Measurements from ENCODE around the gene LRRC70.

The LRRC70 gene

DNA sequence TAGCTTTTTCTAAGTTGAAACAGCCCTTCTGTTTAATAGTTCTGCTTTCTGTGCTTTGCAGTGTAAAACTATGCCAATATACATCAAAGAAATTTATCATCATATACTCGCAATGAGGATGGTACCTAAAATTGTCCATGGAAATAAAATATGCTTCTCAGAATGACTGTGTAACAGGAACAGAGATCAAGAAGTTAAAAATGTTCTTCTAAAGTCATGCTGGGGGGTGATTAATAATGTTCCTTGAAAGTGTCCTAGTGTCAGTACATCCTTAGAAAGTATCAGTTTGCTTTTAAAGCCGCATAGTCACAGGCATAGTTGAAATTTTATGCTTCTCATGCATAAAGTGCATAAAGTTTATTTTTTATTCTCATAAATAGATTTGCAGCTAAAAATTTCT is 4.0 kb upstream of the LRRC70 start:
- DNase-seq (ENCODE audit: low read depth in 2 of 2), result no peak

DNA sequence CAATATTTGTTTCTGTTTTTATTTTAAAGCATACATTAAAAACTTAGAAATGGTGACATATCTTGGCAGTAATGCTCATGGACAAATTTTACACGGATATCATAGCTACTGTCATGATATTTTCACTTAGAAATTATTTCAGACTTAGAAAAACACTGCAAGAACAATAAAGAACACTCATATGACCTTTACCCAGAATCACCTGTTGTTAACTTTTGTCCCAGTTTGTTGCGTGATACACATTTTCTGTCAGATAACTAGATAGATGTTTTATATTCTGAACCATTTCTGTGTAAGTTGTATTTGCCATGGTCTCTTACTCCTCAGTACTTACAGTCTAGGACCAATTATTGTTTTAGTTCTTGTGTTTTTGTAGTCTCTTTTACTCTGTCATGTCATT is 3.6 kb upstream of the LRRC70 start:
- no peak for DNase-seq (ENCODE audit: low read depth in 2 of 2)

DNA sequence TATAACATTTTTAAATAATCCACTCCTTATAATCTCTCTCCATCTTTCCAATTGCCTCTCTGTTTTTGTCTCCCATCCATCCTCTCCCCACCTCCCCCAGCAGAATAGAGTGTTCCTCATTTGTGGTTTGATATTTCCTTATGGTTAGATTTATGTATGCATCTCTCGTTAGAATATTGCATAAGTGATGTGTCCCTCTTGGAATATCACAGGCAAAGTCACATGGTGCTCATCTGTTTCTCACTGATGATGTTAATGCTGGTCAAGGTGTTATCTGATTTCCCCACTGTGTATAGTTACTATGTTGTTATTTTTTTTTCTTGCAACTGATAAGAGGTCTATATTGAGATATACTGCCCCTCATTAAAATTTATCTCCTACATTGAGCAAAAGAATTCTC is 3.1 kb upstream of the LRRC70 start:
- DNase-seq (ENCODE audit: low read depth in 2 of 2), result no peak

DNA sequence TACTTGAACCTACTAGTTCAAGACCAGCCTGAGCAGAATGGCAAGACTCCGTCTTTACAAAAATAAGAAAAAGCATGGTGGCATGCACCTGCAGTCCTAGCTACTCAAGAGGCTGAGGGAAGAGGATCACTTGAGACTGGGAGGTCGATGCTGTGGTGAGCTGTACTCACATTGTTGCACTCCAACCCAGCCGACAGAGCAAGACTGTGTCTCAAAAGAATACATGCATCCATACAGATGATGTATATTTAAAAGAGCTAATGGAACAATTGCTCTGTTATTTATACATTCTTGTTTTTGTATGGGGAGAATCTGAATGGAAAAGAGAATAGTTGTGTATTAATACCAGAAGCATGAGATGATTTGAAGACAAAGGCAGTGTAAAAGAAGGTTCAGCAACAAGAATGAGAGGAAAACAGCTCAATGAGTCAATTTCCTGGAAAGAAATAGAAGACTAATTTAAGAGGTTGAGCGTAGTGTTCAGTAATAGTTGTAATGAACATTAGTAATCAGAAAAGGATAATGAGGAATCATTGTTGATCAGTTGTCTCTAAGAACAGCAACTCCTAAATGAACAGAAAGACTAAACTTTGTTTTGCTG is 1.9 kb upstream of the LRRC70 start:
- no peak for DNase-seq (ENCODE audit: low read depth in 2 of 2)

DNA sequence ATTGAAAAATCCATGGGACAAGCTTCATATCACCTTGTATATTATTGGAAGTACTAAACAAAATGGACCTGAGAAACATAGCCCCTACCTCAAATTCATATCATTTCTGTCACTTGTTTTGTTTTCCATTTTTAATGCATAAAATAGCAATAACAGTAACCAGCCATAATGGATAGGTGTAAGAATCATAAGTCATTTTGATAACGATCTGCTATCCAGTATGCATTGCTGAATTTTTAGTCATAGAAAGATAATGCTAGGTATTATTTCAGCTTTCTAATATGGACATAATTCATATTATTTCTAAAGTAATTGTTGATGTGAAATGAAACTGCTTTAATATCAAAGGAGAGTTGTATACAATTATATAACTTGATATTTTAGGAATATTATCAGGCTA is 1.1 kb upstream of the LRRC70 start:
- no peak for DNase-seq (ENCODE audit: low read depth in 2 of 2)

DNA sequence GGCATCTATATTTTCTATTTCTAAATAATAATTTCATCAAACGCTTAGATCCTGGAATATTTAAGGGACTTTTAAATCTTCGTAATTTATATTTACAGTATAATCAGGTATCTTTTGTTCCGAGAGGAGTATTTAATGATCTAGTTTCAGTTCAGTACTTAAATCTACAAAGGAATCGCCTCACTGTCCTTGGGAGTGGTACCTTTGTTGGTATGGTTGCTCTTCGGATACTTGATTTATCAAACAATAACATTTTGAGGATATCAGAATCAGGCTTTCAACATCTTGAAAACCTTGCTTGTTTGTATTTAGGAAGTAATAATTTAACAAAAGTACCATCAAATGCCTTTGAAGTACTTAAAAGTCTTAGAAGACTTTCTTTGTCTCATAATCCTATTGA is 1.1 kb downstream of the LRRC70 start:
- DNase-seq (ENCODE audit: low read depth in 2 of 2), result no peak

DNA sequence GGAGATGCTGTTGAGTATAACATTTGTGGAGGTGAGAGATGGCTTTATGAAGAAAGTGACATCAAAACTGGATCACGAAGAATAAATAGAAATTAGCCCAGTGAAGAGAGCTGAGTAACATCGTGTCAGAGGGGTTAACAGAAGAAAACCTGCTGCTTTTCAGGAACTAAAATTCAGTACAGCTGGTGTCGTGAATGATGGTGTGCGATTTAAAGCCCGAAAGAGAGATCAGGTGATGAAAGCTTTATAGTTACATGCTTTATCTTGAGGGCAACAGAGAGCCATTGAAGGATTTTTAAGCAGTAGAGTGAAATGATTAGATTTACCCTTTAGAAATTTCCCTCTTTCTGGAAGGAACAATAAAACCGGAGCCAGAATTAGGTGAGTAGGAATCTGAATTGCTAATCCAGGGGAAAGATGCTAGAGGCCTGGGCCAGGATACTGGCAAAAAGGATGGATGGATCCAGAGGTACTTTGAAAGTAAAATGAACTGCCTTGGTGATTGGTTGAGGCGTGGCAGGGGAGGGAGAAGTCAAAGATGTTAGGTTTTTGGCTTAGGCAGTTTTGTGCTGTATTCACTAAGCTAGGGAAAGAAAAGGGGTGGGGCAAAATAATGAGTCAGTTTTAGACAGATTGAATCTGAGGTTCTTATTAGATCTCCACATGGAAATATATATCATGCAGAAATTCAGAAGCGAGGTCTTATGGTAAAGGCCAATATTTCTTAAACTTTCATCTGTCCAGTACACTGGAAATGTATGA is 3.4 kb downstream of the LRRC70 start:
- no peak for DNase-seq (ENCODE audit: low read depth in 2 of 2)

DNA sequence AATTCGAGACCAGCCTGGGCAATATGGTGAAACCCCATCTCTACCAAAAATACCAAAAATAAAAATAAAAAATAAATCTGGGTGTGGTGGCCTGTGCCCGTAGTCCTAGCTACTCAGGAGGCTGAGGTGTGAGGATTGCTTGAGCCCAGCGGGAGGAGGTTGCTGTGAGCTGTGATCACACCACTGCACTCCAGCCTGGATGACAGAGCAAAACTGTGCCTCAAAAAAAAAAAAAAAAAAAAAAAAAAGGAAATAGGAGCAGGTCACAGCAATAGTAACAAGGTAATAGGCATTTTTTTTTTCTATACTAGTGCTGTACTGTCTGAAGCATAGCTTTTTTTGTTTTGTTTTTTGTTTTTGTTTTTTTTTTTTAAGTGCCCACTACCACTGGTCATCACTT is 5.8 kb downstream of the LRRC70 start:
- DNase-seq (ENCODE audit: low read depth in 2 of 2), result no peak

DNA sequence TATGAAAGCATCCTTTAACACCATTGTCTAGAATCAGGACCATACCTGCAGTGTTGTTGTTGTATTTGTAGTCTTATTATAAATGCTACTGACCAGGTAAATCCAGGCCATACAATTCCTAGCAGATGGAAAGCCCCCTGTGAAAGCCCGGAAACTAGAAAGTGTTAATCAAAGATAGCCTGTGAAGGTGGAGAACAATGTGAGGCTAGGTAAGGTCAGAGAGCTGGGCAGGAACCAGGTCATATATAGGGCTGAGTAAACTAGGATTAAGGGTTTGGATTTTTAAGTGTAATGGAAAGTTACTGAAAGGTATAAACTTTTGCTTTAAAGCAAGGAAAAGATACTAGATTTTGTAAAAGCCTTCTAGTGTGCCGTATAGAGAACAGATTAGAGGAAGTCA is 6.7 kb downstream of the LRRC70 start:
- DNase-seq (ENCODE audit: low read depth in 2 of 2), result no peak

DNA sequence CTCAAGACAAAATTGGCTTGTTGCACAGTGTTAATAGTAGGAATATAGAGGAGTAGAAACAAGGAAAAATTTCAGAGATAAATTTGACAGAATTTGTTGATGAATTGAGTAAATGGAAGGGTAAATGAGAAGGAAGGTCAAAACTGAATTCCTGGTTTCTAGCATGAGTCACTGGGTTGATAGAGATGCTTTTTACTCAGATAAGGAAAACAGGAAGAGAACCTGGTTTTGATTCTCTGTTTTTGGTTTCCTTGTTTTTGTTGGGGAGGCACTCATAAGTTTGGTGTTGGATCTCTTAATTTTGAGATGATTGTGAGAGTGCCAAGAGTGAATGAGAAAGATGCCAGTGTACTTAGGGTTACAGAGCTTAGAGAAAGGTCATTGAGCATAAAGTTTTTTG is 7.1 kb downstream of the LRRC70 start:
- no peak for DNase-seq (ENCODE audit: low read depth in 2 of 2)

DNA sequence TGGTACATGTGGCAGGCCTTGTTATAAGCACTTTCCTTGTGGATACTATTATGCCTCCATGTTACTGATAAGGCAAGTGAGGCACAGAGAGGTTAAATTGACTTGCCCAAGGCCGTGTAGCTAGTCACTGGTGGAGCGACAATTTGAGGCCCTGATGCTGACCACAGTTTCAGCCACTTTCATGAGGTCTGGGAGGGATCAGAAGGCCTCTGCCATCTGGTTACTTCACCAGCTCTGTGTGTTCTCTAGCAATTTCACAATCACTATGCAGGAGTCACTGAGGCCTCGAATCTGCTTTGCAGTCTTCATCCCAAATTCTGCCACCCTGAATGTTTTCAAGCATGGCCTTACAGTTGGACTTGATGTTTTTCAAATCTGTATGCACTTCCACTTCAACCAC is 9.1 kb downstream of the LRRC70 start:
- DNase-seq (ENCODE audit: low read depth in 2 of 2), result no peak

DNA sequence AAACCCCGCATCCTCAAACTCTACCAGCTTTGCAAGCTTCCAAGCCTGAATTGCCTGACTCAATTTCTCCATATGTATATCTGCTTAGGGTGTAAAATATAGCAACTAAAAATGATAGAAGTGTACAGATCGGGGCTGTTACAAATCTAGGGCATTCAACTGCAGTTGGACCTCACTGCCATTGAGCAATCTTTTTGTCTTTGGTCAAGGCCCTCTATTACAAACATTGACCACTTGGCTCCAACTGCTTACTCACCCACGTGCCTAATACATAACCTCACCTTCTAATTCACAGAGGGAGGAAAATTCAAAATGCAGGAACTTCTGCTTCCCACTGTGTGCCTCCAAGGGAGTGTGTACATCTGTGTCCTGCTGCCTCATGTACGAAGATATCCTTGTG is 10.0 kb downstream of the LRRC70 start:
- no peak for DNase-seq (ENCODE audit: low read depth in 2 of 2)

DNA sequence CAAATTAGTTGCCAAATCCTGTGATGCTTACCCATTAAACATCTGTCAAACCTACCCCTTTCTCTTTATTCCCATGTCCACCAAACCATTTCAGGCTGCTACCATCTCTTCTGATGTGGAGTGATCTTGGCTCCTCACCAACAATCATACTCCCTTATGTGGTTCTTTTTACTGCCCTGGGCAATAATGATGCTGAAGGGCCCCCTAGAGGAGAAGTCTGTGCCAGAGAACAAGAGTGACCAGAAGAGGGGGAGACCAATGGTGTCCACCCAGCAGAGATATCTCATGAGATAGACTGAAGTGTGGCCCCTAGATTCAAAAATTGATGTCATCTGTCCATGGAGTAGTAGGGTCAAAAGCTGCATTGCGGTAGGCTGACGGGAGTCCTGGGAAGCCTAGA is 10.9 kb downstream of the LRRC70 start:
- no peak for DNase-seq (ENCODE audit: low read depth in 2 of 2)

DNA sequence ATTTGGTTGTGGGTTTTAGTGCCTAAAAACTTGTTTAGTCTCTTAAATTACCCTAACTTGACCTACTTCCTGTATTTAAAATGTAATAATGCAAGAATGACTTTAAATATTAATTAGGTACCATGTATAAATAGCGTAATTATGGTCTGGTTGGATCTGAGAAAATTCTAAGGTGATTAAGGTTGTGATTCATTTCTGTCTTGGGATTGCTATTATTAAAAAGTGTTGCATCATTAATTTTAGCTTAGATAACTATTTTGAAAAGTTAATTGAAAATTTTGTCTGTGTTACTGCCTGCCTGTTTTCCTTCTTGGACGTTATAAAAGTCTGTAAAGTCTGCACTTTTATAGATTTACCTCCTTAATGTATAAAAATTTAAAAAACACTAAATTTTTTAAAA is 11.8 kb downstream of the LRRC70 start:
- DNase-seq (ENCODE audit: low read depth in 2 of 2), result no peak

DNA sequence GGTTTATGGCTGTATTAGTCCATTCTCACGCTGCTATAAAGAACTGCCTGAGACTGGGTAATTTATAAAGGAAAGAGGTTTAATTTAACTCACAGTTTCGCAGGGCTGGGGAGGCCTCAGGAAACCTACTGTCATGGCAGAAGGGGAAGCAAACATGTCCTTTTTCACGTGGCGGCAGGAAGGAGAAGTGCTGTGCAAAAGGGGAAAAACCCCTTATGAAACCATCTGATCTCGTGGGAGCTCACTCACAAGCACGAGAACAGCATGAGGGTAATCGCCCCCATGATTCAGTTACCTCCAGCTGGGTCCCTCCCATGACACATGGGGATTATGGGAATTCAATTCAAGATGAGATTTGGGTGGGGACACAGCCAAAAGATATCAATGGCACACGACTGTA is 13.9 kb downstream of the LRRC70 start:
- no peak for DNase-seq (ENCODE audit: low read depth in 2 of 2)

DNA sequence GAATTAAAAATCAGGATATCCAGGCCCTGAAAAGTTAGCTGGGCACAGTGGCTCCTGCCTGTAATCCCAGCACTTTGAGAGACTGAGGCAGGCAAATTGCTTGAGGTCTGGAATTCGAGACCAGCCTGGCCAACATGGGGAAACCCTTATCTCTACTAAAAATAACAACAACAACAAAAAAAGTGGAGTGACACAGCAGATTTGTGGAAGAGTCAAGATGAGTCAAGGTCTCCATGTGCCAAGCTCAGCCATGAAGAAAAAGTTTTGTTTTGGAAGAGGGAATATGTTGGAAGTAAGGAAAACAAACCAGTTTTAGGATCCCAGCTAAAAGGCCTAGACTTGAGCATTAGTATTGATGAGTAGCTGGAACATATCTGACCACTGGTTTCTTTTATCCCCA is 14.7 kb downstream of the LRRC70 start:
- DNase-seq (ENCODE audit: low read depth in 2 of 2), result no peak

DNA sequence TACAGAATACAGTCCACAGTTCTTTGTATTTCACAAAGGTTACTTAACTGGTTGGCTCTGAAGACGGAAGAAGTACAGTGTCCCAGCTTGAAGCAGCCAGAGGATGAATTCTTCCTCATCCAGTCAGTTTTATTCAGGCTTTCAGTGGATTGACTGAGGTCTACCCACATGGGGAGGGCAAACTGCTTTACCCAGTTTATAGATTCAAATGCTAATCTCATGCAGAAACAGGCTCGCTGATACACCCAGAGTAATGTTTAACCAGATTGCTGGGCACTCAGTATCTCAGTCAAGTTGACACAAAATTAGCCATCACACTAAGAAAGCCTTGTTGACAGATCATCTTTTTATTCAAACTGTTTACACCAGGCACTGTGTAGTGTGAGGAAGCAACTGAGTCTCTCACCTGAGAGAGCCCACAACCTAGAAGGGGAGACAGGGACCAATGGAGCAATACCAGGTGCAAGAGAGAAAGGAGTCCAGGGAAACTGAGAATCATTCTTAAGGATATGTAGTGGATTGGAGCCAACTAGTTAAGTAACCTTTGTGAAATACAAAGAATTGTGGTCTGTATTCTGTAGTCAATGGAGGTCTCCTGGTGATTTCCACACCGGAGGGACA is 15.9 kb downstream of the LRRC70 start:
- no peak for DNase-seq (ENCODE audit: low read depth in 2 of 2)

DNA sequence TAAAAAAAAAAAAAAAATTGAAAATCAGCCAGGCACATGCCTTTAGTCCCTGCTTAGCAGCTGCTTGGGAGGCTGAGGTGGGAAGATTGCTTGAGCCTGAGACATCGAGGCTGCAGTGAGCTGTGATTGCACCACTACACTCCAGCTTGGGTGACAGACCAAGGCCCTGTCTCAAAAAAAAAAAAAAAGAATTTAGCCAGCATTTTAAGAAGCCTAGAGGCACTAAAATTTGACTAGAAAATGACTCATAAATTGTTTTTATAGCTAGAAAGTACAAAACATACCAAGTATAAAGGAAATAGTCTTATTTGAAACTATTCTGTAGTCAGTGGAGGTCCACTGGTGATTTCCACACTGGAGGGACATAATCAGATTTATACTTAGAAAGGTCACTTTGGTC is 17.5 kb downstream of the LRRC70 start:
- DNase-seq (ENCODE audit: low read depth in 2 of 2), result no peak

DNA sequence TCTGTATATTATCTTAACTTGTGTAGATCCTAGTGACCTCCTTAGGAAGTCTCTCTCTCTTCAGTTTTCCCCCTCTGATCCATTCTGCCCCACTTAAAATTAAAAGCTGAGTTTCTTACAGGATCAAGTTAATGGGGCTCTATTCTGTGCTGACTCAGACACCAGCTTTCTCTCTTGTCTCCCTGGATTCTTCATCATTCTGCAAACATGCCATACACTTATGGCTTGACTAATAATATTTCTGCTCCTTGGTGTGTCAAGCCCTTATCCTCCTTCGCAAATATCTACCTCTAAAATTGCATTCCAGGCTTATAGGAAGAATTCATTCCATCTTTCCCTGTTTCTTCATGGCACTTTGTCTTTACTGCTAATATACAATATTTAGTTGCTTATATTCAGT is 18.1 kb downstream of the LRRC70 start:
- no peak for DNase-seq (ENCODE audit: low read depth in 2 of 2)

DNA sequence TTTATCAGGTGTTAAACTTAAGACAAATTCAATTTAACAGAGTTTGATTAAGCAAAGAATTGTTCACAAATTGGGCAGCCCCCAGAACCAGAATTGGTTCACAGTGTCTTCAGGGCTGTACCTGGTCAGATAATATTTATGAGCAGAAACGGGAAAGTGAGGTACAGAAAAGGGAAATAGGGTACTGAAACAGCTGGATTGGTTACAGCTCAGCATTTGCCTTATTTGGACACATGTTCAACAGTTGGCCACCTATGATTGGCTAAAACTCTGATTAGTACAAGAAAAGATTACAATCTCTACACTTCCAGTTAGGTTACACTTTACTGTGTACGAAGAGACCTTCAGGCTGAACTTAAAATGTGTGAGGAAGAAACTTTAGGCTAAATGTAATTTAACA is 18.7 kb downstream of the LRRC70 start:
- no peak for DNase-seq (ENCODE audit: low read depth in 2 of 2)

DNA sequence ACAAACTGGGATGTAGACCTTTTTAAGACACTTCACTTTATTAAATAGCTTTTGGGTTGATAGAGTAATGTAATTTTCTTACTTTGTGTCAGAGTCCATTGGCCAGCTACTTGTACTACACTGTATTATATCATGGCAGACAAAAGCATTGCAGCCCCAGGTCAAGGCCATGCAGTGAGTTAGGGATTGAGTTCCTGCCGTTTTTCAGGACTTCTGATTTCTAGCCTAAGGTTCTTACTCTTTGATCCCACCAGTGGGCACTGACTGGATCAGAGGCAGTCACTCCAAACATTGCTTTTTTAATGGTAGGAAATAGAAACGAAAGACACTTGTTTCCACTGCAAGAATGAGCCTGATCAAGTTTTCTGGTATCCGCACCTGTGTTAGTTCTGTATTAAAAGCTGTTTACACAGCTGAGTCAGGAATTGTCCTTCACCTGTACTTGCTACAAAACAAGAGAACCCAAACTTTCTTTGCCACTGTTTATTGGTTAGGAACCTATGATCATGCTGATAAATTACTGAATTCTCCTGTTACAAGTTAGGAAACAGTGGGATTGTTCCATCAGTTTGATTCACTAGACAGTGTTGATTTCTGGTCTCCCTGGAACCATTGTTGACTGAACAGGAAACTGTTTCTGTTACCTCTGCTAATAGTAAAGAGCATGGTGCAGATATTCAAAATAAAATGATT is 22.1 kb downstream of the LRRC70 start:
- DNase-seq (ENCODE audit: low read depth in 2 of 2), result no peak

DNA sequence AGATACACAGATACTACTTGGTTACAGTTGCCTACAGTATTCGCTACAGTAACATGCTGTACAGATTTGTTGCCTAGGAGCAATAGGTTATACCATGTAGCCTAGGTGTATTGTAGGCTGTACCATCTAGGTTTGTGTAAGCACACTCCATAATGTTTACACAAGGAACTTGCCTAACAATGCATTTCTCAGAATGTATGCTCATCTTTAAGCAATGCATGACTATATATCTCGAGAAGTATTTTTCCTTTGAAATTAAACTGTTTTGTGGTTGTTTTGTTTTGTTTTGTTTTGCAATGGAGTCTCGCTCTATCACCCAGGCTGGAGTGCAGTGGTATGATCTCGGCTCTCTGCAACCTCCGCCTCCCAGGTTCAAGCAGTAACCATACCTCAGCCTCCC is 25.3 kb downstream of the LRRC70 start:
- DNase-seq (ENCODE audit: low read depth in 2 of 2), result no peak

DNA sequence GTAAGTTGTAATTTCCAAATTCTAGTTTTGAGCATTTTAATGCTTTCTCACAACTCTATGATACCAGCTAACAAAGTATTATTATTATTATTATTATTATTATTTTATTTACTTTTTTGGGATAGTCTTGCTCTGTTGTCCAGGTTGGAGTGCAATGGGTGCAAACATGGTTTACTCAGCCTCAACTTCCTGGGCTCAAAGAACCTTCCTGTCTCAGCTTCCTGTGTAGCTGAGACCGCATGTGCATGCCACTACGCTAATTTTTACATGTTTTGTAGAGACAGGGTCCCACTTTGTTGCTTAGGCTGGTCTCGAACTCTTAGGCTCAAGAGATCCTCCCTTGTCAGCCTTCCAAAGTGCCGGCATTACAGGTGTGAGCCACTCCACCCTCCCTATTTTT is 27.0 kb downstream of the LRRC70 start:
- DNase-seq (ENCODE audit: low read depth in 2 of 2), result no peak

Data from stimulated activated CD4-positive, alpha-beta T cell treated with anti-CD3 and anti-CD28 coated beads, Interleukin-15, amount 100 ng/mL, for 48 hours (primary cell).